Activated CD8-positive, alpha-beta memory T cell treated with anti-CD3 and anti-CD28 coated beads, Interleukin-2, amount 50 U/mL, for 24 hours (primary cell): ENCODE data around the gene SRC.

Source experiments
- DNase-seq: peaks from one replicate; pipeline ENCODE4 v3.0.0-alpha.2; 2020; ENCODE audit errors: extremely low read depth

The SRC gene

DNA sequence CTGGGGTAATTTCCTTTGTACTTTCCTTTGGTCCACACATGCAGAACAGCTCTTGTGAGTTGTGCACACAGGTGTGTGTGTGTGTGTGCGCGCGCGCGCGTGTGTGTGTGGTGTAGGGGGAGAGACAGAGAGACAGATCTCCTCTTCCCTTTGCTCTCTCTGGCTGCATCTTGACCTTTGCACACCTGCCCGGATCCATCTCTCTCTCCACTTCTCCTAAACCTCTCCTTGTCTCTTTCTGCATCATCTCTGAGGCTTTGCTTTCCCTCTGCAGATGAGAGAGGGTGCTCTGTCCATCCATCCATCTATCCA is 67.0 kb downstream of the SRC start:
- DNase-seq = no peak

DNA sequence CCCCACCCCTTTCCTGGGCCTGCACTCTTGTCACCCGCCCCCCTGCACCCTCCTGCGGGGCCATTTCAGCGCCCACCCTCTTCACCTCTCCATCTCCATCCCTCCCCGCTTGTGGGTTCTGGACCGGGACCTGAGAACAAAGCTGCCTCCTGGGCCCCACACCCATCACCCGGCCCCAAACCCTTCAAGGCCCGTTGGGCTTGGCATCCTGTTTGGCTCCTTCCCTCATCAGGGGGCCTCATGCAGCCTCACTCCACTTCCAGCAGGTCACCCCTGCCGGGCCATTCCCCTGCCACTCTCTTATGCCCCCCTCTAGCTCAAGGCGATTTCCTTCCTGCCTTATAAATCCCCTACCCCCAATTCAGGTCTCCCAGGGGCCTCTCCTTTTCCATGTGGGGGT is 67.4 kb downstream of the SRC start:
- DNase-seq = no peak

DNA sequence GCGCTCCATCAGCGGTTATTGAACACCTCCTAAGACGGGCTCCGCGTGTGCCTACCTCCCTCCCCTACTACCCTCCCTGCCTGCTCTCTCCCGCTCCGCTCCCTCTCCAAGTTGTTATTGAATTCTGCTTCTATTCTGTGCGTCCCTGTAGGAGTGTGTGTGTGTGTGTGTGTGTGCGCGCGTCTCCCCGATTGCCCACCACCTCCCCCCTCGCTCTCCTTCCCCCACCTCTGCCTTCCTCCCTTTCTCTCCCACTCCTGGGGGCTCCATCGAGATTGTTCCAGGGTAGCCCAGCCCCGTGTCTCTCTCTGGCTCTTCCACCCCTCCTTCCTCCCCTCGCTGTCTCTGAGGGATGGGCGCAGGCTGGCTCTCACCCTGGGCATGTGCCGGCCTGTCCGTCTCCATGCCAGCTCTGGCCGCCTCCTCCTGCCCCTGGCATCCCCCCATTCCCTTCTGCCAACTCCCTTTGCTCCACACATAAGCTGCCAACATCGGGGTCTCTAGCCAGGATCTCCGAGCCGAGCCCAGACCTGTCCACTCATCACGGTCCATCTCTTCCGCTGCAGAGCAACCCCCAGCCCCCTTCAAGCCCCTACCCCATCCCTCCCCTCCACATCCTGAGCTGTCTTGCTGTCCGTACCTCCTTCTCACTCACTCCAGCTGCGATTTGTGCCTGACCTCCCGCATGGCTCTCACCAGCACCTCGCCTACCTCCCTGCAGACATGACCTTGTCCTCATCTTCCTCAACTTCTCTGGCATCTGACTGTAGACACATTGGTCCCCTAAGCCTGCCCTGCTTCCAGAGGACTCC is 68.5 kb downstream of the SRC start:
- DNase-seq = no peak

DNA sequence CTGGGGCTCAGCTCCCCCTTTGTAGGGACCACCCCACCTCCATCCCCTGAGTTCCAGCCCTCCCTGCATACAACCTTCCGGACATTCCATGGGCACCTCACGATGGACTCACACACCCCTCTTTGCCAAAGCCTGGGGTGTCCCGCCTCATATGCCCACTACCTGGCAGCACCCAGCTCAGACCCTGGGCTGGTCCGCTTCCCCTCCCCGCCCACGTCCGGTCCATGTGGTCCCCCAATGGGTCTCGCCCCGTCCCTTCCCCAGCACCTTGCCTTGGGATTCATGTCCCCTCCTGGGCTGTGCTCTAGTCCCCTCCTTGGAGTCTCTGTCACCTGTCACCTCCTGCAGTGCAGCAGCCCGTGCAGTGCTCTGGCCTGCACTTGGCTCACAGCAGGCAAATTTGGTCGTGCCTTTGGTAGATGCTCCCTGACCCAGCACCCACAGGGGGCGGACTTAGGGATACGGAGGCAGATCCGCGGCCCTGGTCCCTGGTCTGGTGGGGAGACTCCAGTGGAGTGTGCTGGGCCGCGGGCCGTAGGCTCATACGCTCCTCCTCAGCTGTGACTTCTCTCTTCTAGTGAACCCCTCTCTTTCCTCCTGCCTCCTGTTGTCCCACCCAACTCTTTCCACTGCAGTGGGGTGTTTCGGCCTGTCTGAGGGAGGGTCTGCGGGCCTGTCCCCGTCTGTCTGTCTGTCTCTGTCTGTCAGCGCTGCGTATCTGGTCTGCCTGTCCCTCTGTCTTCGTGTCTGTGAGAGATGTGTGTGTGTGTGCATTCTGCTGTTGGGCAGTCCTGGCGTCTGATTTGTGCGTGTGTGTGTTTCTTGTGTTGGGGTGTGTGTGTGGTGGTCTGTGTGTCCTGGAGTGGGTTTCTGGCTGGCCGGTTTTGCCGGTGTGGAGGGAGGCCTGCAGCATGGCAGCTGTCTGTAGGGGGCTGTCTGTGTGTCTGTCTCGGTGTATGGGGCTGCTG is 69.5 kb downstream of the SRC start:
- DNase-seq = no peak

DNA sequence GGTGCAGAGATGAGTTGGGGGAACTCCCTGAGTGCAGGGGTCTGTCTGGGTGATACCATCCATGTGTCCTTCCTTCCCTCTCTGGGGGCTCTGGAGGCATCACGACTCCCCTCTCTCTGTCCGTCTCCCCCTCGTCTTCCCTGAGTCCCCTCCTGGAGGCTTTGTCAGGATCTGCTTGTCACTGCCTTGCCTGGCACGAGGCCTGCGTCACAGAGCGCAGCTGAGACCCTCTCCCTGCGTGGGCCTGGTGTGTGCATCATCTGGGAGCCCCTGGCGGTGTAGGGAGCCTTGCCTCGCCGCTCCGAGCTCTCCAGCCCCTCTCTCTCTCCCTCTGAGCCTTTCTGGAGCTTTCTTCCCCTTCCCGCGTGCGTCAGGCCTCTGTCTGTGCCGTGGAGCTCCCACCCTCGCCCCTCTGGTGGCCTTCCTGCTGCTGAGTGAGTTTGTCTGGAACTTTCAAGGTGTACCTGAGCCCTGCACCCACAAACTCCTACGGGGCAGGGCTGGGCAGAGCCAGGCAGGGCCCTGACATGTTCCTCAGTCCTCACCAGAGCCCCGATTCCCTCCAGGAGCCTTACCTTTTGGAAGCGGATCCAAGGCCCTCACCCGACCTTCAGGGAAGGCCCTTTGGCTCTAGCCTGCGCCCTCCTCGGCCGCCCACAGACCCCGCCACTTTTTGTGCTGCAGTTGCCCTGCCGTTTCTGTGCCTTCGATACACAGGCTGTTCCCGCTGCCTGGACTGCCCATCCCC is 70.3 kb downstream of the SRC start:
- DNase-seq = no peak

DNA sequence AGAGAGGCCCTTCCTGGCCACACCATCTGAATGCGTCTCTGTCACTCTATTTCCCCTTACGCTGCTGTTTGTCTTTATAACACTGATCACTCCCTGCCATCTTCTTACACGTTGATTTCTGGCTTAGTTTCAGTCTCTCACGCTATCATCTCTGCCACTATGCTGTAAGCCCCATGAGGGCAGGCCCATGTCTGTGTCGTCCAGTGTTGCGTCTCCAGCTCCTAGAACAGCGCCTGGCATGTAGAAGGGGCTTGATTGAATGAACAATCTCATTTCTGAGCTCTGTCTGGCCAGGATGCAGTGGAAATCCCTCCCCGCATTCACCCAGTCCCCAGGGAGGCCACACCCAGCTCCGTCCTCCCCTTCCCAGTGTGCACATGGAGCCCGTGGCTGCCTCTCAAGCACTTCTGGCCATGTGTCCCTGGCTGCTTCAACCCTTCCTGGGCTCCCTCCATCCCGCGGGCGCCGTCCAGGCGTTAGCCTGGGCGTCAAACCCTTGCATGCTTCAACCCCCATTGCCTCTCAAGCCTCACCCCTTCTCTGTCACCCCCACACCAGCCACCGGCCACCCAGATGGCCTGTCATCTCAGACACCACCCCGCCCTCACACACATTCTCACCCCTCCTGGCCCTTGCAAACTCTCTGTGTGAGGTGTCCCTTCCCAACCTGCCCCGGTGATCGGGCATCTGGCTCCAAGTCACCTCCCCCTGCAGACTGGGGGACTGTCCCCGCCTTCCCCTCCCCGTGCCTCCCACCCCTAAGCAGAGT is 71.1 kb downstream of the SRC start:
- no peak for DNase-seq

GRCh38 chr20:37417617-37418467 is 71.9 kb downstream of the SRC start:
- DNase-seq = no peak

- no peak for DNase-seq
These were observed 72.7 kb downstream of the SRC start for GRCh38 chr20:37418591-37419109.

- DNase-seq = no peak
These were observed 73.4 kb downstream of the SRC start for GRCh38 chr20:37419307-37419706.

GRCh38 chr20:37419774-37420542 is 74.0 kb downstream of the SRC start:
- no peak for DNase-seq

DNA sequence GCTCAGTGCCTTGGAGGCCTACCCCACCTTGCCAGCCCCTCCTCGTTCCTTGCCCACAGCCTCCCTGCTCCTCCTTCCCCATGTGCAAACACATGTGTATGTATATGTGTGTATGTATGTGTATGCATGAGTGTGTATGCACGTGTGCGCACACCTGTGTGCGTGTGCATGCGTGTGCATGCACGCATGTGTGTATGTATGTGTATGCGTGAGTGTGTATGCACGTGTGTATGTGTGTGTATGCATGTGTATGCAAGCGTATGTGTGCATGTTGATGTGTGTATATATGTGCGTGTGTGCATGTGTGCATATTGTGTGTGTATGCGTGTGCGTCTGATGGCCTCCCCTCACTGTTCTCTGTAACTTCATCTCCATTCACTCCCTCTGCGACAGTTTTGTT is 74.7 kb downstream of the SRC start:
- no peak for DNase-seq

- DNase-seq = no peak
These were observed 75.3 kb downstream of the SRC start for GRCh38 chr20:37421060-37421905.

DNA sequence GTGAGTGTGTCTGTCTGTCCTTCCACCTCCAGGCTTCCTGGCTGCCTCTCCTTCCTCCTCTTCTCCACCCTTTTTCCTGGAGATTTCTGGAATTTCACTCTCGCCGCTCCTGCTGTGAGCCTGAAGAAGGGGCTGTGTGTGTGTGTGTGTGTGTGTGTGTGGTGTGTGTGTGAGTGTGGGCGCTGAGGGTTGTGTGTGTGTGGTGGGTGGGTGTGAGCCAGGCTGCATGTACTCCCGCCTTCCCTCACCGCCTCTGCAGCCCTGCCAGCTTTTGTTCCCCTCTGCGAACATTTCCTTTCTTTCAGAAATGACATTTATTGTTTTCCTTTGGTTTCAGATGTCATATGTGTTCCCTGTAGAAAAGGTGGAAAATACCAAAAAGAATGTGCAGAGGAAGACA is 76.0 kb downstream of the SRC start:
- DNase-seq = no peak

DNA sequence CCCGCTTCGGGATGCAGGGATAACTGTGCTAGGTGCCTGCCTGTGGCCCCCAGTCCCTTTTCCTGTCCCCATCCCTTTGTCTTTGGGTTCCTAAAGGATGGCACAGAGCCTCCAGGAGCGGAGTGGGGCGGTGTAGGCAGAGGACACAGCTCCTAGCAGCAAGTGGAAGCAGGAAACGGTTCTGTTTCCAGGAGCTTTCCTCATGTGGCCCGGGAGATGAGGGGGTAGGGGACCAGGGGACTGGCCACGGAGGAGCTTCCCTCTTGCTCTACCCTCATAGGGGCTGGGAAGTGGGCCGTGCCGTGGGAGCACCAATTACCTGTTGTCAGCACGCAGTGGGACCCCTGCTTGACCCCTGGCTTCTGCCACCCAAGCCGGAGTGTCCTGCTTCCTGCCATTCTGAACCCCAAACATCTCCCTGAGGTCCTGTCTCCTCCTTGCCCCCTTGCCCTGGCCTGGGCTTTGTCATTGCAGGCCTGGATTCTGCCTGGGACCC is 76.9 kb downstream of the SRC start:
- DNase-seq = no peak

- DNase-seq = no peak
These were observed 77.6 kb downstream of the SRC start for GRCh38 chr20:37423545-37423944.

GRCh38 chr20:37424062-37424851 is 78.3 kb downstream of the SRC start:
- DNase-seq = no peak

GRCh38 chr20:37425103-37425625 is 79.2 kb downstream of the SRC start:
- no peak for DNase-seq
